Stimulated activated CD4-positive, alpha-beta T cell treated with anti-CD3 and anti-CD28 coated beads, Interleukin-1b, Interleukin-23, amount 100 ng/mL, for 4 hours (primary cell): ENCODE data around the gene GLYR1.

ENCODE experiments used
- DNase-seq, 2 donors: peaks; one replicate each; pipeline ENCODE4 v3.0.0-alpha.2; 2020; ENCODE audit warnings: low read depth in 2 of 2

Gene GLYR1

DNA sequence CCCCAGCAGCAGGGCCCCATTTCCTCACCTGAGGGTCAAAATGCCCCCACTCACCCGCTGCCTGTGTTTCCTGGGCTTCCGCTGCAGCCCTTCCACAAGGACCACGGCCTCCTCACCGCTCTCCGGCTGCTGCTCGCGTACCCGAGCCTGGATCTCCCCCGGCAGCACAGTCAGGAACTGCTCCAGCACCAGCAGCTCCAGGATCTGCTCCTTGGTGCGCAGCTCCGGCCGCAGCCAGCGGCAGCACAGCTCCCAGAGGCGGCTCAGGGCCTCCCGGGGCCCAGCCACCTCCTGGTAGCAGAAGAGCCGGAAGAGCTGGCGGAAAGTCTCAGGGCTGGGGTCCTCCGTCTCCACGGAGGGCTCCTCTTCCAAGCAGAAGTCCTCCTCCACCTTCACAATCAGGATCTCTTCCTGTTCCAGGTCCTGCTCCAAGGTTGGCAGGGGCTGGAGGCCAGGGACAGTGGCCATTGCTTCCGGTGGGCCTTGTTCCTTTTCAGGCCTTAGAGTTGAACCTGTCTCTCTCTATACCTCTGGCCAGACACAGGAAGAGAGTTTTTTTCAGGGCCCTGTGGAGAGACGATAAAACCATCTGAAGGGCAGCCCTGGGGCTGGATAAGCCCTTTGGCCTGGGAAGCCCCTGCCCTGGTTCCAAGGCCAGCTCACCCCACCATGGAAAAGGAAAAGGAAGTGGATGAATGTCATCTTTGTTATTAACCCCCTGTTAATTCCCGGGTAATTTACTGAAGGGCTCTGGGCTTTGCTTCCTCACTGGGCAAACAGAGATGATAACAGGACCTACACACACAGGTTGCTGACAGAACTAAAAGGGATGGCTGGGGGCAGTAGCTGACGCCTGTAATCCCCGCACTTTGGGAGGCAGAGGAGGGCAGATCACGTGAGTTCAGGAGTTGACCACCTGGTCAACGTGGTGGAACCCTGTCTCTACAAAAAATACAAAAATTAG lies 81.3 kb downstream of the GLYR1 start:
- DNase-seq, result no peak

DNA sequence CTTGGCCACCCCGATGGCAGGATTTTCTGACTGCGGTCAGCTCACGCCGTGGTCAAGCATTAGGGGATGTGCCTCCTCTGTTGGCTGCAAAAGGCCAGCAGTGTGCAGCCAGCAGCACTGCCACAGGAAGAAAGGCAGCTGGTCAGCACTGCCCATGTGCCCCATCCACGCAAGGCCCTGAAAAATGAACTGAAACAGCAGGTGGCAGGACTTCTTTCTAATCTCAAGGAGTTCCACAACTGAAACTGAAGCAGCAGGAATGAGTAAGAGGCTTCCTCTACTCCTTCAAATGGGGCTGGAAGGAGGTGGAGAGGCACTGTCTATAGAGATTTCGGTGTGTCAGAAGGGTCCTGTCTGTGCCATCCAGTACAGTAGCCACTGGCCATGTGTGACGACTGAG lies 83.3 kb downstream of the GLYR1 start:
- DNase-seq, result no peak

DNA sequence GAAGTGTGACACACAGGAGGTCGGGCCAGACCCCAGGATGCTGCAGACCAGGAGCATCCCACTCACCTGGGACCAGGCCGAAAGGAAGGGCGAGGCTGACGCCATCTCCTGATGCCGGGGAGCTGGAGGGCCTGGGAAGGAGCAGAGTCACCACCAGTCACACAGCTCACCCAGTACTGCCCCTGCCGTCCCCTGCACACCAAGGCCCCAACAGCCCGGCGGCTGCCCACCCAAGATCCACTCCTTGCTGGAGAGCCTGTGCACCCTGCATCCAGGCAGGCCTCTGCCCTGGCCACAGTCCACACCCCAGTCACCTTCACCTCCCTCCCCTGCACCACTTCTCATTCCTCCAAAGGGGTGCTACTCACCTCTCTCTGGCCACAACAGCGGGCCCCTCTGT lies 84.9 kb downstream of the GLYR1 start:
- DNase-seq, result no peak

DNA sequence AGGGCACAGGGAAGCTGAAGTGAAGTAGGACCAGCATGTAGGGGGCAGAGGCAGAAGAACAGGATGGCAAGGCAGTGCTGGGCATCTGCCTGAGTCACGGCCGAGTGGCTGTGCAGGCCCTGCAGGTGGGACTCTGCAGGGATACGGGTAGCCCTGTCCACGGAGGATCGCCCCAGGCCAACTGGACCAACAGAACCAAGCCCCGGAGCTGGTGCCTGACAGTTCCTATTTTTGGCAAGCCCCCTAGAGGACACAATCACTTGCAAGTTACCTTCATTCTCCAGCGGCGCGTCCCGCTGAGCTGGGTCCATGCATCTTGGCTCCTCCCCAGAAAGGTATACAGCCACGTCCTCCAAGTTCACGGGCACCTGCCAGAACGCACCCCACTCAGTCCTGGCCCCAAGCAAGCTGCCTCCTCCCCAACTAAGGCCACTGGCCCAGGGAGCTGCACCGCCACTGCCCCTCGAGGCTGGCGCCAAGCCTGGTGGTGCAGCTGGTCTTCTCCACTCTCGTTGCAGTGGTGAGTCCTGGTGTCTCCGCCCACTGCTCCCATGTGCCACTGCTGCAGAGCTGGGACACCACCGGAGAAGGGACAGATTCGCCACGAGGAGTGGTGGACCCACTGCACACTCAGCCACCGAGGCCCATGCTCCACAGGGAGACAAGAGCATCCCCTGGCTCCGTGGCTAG lies 86.7 kb downstream of the GLYR1 start:
- DNase-seq, result no peak

DNA sequence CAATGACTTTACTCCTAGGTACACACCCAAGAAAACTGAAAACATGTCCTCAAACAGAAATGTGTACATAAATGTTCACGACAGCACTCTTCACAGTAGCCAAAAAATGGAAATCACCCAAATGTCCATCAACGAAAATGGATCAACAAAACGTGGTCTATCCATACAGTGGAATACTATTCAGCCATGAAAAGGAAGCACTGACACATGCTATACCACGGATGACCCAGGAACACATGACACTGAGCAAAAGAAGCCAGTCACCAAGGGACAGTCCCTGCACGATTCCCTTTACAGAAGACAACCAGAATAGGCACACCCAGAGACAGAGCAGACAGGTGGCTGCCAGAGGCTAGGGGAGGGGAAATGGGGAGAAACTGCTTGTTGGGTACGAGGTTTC lies 91.4 kb downstream of the GLYR1 start:
- no peak for DNase-seq

DNA sequence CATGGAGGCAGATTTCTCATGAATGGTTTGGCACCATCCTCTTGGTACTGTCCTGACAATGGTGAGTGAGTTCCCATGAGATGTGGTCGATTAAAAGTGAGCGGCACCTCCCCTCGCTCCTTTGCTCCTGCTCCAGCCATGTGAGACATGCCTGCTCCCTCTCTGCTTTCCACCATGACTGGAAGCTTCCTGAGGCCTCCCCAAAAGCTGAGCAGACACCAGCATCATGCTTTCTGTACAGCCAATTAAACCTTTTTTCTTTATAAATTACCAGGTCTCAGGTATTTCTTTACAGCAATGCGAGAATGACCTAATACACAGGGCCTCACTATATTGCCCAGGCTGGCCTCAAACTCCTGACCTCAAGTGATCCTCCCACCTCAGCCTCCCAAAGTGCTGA lies 92.2 kb downstream of the GLYR1 start:
- no peak for DNase-seq

DNA sequence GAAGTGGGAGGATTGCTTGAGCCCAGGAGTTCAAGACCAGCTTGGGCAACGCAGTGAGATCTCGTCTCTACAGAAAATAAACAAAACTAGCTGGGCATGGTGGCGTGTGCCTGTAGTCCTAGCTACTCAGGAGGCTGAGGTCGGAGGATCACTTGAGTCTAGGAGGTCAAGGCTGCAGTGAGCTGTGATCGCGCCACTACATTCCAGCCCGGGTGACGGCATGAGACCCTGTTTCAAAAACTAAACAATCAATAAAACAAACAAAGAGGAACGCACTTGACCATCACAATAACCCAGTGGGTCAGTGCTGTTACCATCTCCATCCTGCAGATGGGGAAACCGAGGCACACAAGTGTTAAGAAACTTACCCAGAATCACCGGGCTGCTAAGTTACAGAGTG lies 93.9 kb downstream of the GLYR1 start:
- no peak for DNase-seq
